GM19328 (cell line): ENCODE measurements around the gene PYROXD2.

Source experiments
- ATAC-seq: cut with Tn5 transposase; IDR thresholded peaks from one replicate; pipeline ENCODE4 v1.9.1; 2021; ENCODE audit warnings: mild to moderate bottlenecking, moderate library complexity; ENCODE audit not compliant: unreplicated experiment

Gene PYROXD2

GRCh38 chr10:98340261-98340939, 74.6 kb downstream of the PYROXD2 start:
- peak; percentile 28 for ATAC-seq

DNA sequence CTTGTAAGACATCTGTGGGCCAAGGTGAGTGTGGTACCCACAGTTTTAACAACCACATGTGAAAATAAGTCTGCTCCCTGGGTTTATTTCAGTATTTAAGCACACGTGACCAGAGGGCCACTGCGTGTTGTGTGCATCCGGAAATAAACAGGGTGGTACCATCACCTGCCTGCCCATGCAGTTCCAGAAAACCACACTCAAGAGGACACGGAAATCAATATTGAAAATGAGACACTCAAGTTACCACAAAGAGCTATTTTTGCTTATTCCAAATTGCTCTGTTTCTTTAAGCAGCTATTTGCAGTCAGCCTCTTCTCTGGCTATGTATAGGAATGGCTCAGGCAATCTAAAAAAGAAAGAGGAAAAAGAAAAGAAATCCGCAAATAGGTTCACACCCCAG, 75.2 kb downstream of the PYROXD2 start:
- ATAC-seq: peak; percentile 82

DNA sequence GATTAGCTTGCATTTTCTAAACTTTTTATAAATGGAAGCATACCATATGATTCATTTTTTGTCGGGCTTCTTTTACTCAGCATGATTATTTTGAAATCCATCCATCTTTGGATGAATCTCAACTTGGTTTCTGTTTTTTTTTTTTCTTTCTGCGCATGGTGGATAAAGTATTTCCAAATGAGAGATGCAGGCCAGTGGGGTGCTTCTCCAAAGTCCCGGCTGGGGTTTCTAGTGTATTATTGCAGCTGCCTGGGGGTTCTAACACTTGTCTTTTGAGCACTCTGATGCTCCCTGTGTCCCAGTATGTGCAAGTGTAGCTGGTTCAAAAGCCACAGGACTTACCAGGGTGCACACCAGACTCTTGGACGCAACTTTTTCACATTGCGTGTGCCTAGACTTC, 76.1 kb downstream of the PYROXD2 start:
- no peak for ATAC-seq

DNA sequence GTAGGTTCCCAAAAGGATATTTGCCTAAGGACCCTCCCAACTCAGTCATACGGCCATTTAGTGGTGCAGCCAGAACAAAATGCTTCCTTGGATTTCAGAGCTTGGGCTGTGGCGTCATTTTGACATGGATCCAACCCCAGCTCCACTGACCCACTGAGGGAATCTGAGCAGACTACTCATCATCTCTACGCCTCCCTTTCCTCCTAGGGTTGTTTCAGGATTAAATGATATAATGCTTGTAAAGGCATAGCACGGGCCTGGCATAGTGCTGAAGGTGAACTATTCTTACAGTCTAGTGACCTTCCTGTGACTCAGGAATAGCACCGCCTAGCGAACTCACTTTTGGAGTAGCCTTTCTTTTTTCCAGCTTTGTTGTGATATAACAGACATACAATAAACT, 76.7 kb downstream of the PYROXD2 start:
- no peak for ATAC-seq

- ATAC-seq: no peak
These were observed 77.5 kb downstream of the PYROXD2 start for GRCh38 chr10:98337484-98337883.
